ENCODE measurements around the gene BLOC1S2.

DNA sequence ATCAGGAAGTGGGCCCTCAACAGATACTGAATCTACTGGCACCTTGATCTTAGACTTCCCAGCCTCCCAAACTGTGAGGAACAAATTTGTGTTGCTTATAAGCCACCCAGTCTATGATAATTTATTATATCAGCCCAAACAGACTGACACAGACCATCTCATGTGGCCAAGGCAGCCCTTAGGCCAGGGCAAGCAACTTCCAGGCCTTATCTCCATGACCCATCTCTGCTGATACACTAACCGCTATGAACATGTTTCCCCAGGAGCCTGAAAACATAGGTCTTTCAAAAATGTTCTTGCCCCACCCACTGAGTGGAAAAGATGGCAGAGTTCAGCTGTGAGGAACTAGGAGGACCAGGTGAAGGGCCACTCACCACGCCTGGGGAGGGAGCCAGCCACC lies 3.2 kb upstream of the BLOC1S2 start:
- TF ChIP-seq EZH2 (IDR thresholded peaks at IDR 0.05; ENCODE audit: borderline replicate concordance, insufficient read depth, low read length, poor library complexity, severe bottlenecking) (no peak), EP300 (conservative IDR thresholded peaks at IDR 0.05; ENCODE audit: poor library complexity, severe bottlenecking) (no peak), CTCF (IDR thresholded peaks at IDR 0.05; ENCODE audit: poor library complexity, severe bottlenecking) (no peak), RAD21 (conservative IDR thresholded peaks at IDR 0.05) (no peak), TAF1 (IDR thresholded peaks at IDR 0.05; ENCODE audit: low read depth) (no peak), REST (IDR thresholded peaks at IDR 0.05; ENCODE audit: borderline replicate concordance) (no peak), POLR2AphosphoS5 (IDR thresholded peaks at IDR 0.05) (no peak)

All from neural cell (in vitro differentiated cells).